Endothelial cell (in vitro differentiated cells): ENCODE measurements around the gene KCNC4. TPM values are rescaled to one million over a fixed set of nuclear protein-coding genes. Genes with fewer than 3 reads are reported as not detected.

Experiments used
- DNase-seq: peaks from one replicate; pipeline ENCODE4 v3.0.0; 2021; ENCODE audit warnings: low spot score
- H3K27ac Mint-ChIP-seq: one replicate; pipeline ENCODE4 v1.8.0; 2021; ENCODE audit warnings: mixed read lengths, inconsistent platforms; ENCODE audit not compliant: unreplicated experiment
- H3K27me3 Mint-ChIP-seq: one replicate; pipeline ENCODE4 v1.8.0; 2021; ENCODE audit warnings: mild to moderate bottlenecking, moderate library complexity, mixed read lengths, inconsistent platforms; ENCODE audit not compliant: unreplicated experiment
- H3K36me3 Mint-ChIP-seq: one replicate; pipeline ENCODE4 v1.8.0; 2021; ENCODE audit warnings: mild to moderate bottlenecking, low read depth, mixed read lengths, inconsistent platforms; ENCODE audit not compliant: unreplicated experiment
- H3K4me1 Mint-ChIP-seq: one replicate; pipeline ENCODE4 v1.8.0; 2021; ENCODE audit warnings: mild to moderate bottlenecking, mixed read lengths, inconsistent platforms; ENCODE audit not compliant: unreplicated experiment
- H3K4me3 Mint-ChIP-seq: one replicate; pipeline ENCODE4 v1.8.0; 2021; ENCODE audit warnings: mild to moderate bottlenecking, mixed read lengths, inconsistent platforms; ENCODE audit not compliant: unreplicated experiment
- H3K9me3 Mint-ChIP-seq: one replicate; pipeline ENCODE4 v1.8.0; 2021; ENCODE audit warnings: mixed read lengths, inconsistent platforms; ENCODE audit not compliant: unreplicated experiment
- total RNA-seq: library from RNA; stranded (reverse); fragmentation: NEBNext Ultra II Directional; extraction: Animal tissue kit (Norgen Biotek cat#: 25700); gene quantifications from one replicate; pipeline ENCODE4 v1.2.1, GENCODE V29; 2021; ENCODE audit not compliant: unreplicated experiment
- TF ChIP-seq, protein P1 (sequence below): fragments of 200-600 bp; sonication (generic); IDR thresholded peaks from one replicate; pipeline ENCODE4 v1.5.0; 2021; ENCODE audit warnings: antibody characterized with exemption; ENCODE audit not compliant: unreplicated experiment

The KCNC4 gene
- total RNA-seq, 1 donor from 2014 or later: 37.4 TPM

- no peaks in the 10 kb centered on the region for H3K9me3 Mint-ChIP-seq
- no peaks in the 10 kb centered on the region for H3K4me1 Mint-ChIP-seq
- H3K27ac Mint-ChIP-seq: no peak overlapping the region
- H3K4me3 Mint-ChIP-seq: peak overlapping the region; percentile 65
- H3K27me3 Mint-ChIP-seq: peaks cover 10% of the 10 kb centered on the region
- H3K36me3 Mint-ChIP-seq: peaks cover 56% of the 10 kb centered on the region
- no peak for DNase-seq
- TF ChIP-seq, protein P1, sequence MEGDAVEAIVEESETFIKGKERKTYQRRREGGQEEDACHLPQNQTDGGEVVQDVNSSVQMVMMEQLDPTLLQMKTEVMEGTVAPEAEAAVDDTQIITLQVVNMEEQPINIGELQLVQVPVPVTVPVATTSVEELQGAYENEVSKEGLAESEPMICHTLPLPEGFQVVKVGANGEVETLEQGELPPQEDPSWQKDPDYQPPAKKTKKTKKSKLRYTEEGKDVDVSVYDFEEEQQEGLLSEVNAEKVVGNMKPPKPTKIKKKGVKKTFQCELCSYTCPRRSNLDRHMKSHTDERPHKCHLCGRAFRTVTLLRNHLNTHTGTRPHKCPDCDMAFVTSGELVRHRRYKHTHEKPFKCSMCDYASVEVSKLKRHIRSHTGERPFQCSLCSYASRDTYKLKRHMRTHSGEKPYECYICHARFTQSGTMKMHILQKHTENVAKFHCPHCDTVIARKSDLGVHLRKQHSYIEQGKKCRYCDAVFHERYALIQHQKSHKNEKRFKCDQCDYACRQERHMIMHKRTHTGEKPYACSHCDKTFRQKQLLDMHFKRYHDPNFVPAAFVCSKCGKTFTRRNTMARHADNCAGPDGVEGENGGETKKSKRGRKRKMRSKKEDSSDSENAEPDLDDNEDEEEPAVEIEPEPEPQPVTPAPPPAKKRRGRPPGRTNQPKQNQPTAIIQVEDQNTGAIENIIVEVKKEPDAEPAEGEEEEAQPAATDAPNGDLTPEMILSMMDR: no peak
These were observed 36.5 kb upstream of the KCNC4 start for GRCh38 chr1:110173466-110174105.

DNA sequence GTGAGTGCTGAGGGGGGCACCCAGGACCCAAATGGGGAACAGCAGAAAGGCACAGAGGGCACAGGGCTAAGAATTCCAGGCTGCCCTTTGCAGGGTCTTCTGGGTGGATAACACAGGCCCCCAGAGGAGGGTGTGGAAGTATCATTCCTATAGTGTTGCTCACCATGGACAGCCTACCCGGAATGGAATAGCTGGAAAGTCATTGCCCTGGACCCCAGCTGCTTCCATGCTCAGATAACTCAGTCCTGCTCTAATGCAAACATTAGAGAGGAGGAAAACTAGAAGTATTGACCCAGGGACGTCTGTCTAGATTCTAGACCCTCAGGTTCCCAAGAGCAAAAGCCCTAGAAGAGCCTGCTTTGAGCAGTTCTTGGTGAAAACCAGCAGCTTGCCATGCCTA, 35.2 kb upstream of the KCNC4 start:
- TF ChIP-seq, protein P1: no peak
- Mint-ChIP-seq H3K27ac (no peak overlapping the region), H3K4me1 (no peaks in the 10 kb centered on the region), H3K9me3 (no peaks in the 10 kb centered on the region), H3K27me3 (peaks cover 8% of the 10 kb centered on the region), H3K4me3 (no peak overlapping the region), H3K36me3 (peaks cover 54% of the 10 kb centered on the region)
- DNase-seq: no peak

GRCh38 chr1:110176299-110176956, 33.7 kb upstream of the KCNC4 start:
- Mint-ChIP-seq H3K36me3 (peaks cover 46% of the 10 kb centered on the region), H3K4me1 (no peaks in the 10 kb centered on the region), H3K27me3 (peaks cover 8% of the 10 kb centered on the region), H3K4me3 (peak overlapping the region; percentile 9), H3K9me3 (no peaks in the 10 kb centered on the region), H3K27ac (no peak overlapping the region)
- no peak for DNase-seq
- TF ChIP-seq, protein P1: no peak

DNA sequence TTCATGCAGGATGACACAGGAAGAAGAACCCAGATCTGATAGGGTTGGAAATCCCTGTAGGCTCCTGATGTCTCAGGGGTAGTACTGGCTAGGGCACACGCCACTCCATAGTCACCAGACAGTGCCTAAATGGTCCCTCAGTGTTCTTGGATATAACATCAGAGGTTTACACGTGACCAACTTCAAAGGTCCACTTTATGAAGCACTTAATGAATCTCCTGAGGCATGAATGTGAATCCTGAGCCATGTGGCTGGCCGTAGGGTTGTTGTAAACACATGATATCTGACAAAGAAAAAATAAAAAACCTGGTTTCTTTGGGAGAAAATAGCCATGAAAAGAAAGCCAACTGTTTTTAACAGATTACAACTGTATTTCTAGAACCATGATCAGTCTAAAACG, 32.3 kb upstream of the KCNC4 start:
- no peak overlapping the region for H3K27ac Mint-ChIP-seq
- peaks cover 5% of the 10 kb centered on the region for H3K27me3 Mint-ChIP-seq
- H3K4me1 Mint-ChIP-seq: no peaks in the 10 kb centered on the region
- TF ChIP-seq, protein P1: no peak
- peaks cover 37% of the 10 kb centered on the region for H3K36me3 Mint-ChIP-seq
- no peaks in the 10 kb centered on the region for H3K9me3 Mint-ChIP-seq
- H3K4me3 Mint-ChIP-seq: no peak overlapping the region
- DNase-seq: no peak

GRCh38 chr1:110183642-110184167, 26.4 kb upstream of the KCNC4 start:
- no peak for DNase-seq
- H3K4me1 Mint-ChIP-seq: peaks cover 10% of the 10 kb centered on the region
- no peak overlapping the region for H3K4me3 Mint-ChIP-seq
- H3K27ac Mint-ChIP-seq: no peak overlapping the region
- H3K9me3 Mint-ChIP-seq: no peaks in the 10 kb centered on the region
- TF ChIP-seq, protein P1: no peak
- peaks cover 4% of the 10 kb centered on the region for H3K27me3 Mint-ChIP-seq
- H3K36me3 Mint-ChIP-seq: peaks cover 8% of the 10 kb centered on the region
